ENCODE results near the gene TTC22. TPM values are rescaled to one million over a fixed set of nuclear protein-coding genes. Genes with fewer than 3 reads are reported as not detected.

The TTC22 gene
- total RNA-seq, 1 experiment from 2014 or later: 0.10 TPM

GRCh38 chr1:54818461-54819194, 17.5 kb upstream of the TTC22 start:
- H3K36me3 ChIP-seq (ENCODE audit: control insufficient read depth, insufficient read depth, low read length): no peaks in the 10 kb centered on the region
- ATAC-seq: no peak
- no peaks in the 10 kb centered on the region for H3K4me1 ChIP-seq (ENCODE audit: control insufficient read depth, insufficient read depth, low read length)
- no peak overlapping the region for H3K27ac ChIP-seq (ENCODE audit: low read length)
- no peaks in the 10 kb centered on the region for H3K9me3 ChIP-seq (ENCODE audit: control insufficient read depth, insufficient read depth, low read depth, low read length)
- in situ Hi-C loops (cut with HindIII; ENCODE audit: low pct_unique_long_range_greater_than_20kb, low sequenced_read_pairs) (no loop called here), intact Hi-C loops (cut with micrococcal nuclease; ENCODE audit: unreplicated experiment) (no loop called here)
- POLR2A ChIA-PET: no interaction called here
- H3K27me3 ChIP-seq (ENCODE audit: control insufficient read depth, insufficient read depth, low read length): no peaks in the 10 kb centered on the region; the same call in 1 of the 2 replicates
- CTCF ChIA-PET: interaction anchor here (0.6 to 1.0 kb wide), 2 partner anchors 26 to 330 kb away, joined by 3 to 6 read pairs; no protein-coding TSS in a partner anchor
- no TSS peak for BruUV-seq (replicated peaks)
- TF ChIP-seq CTCF (IDR thresholded peaks at IDR 0.05) (no peak), POLR2AphosphoS5 (IDR thresholded peaks at IDR 0.05; ENCODE audit: low read depth, low read length) (no peak), REST (IDR thresholded peaks at IDR 0.05; ENCODE audit: insufficient read depth in 1 of 2, low read depth in 2 of 2, low read length in 1 of 2) (no peak)
- H3K4me3 ChIP-seq (ENCODE audit: low read depth in 2 of 2, low read length in 2 of 2): no peak overlapping the region
- no peak for DNase-seq (ENCODE audit: low read depth, low spot score)

GRCh38 chr1:54816951-54817350, 15.8 kb upstream of the TTC22 start:
- Histone ChIP-seq H3K4me3 (ENCODE audit: low read depth in 2 of 2, low read length in 2 of 2) (no peak overlapping the region), H3K36me3 (ENCODE audit: control insufficient read depth, insufficient read depth, low read length) (no peaks in the 10 kb centered on the region), H3K9me3 (ENCODE audit: control insufficient read depth, insufficient read depth, low read depth, low read length) (no peaks in the 10 kb centered on the region), H3K27ac (ENCODE audit: low read length) (no peak overlapping the region), H3K27me3 (ENCODE audit: control insufficient read depth, insufficient read depth, low read length) (no peaks in the 10 kb centered on the region; the same call in 1 of the 2 replicates), H3K4me1 (ENCODE audit: control insufficient read depth, insufficient read depth, low read length) (no peaks in the 10 kb centered on the region)
- TF ChIP-seq SIN3A (IDR thresholded peaks at IDR 0.05; ENCODE audit: borderline replicate concordance, insufficient read depth, low read depth, low read length) (no peak), POLR2AphosphoS5 (IDR thresholded peaks at IDR 0.05; ENCODE audit: low read depth, low read length) (no peak), CTCF (IDR thresholded peaks at IDR 0.05) (no peak), TCF7L2 (IDR thresholded peaks at IDR 0.05; ENCODE audit: low read depth, low read length) (no peak), REST (IDR thresholded peaks at IDR 0.05; ENCODE audit: insufficient read depth in 1 of 2, low read depth in 2 of 2, low read length in 1 of 2) (no peak)
- in situ Hi-C loops (cut with HindIII; ENCODE audit: low pct_unique_long_range_greater_than_20kb, low sequenced_read_pairs): no loop called here
- intact Hi-C loops (cut with micrococcal nuclease; ENCODE audit: unreplicated experiment): no loop called here
- POLR2A ChIA-PET: no interaction called here
- DNase-seq (ENCODE audit: low read depth, low spot score): no peak
- no TSS peak for BruUV-seq (replicated peaks)
- CTCF ChIA-PET: no interaction called here
- ATAC-seq: no peak

Data from Panc1 (cell line).